Parathyroid adenoma (tissue), 2 donors: Measurements from ENCODE around the gene B2M.
A peak's percentile ranks its signal among the peaks of the same experiment; 100 is the strongest.

Source experiments
- H2AFZ ChIP-seq: fragments of 300-600 bp; sonication (generic); one replicate; pipeline ENCODE4 v1.7.0; 2017; ENCODE audit warnings: antibody characterized with exemption, mild to moderate bottlenecking
- H3K27ac ChIP-seq: fragments of 300-600 bp; sonication (generic); one replicate; pipeline ENCODE4 v1.7.0; 2017
- H3K27me3 ChIP-seq: fragments of 300-600 bp; sonication (generic); one replicate; pipeline ENCODE4 v1.7.0; 2017; ENCODE audit warnings: low read length; ENCODE audit not compliant: control insufficient read depth, insufficient read depth
- H3K36me3 ChIP-seq: fragments of 300-600 bp; sonication (generic); one replicate; pipeline ENCODE4 v1.7.0; 2017; ENCODE audit warnings: low read length; ENCODE audit not compliant: control insufficient read depth, insufficient read depth
- H3K4me1 ChIP-seq: fragments of 300-600 bp; sonication (generic); one replicate; pipeline ENCODE4 v1.7.0; 2017; ENCODE audit warnings: control low read depth
- H3K4me2 ChIP-seq: fragments of 300-600 bp; sonication (generic); one replicate; pipeline ENCODE4 v1.7.0; 2017; ENCODE audit warnings: low read length
- H3K4me3 ChIP-seq: fragments of 300-600 bp; sonication (generic); one replicate; pipeline ENCODE4 v1.7.0; 2017; ENCODE audit warnings: low read depth, low read length
- H3K79me2 ChIP-seq: fragments of 300-600 bp; sonication (generic); one replicate; pipeline ENCODE4 v1.7.0; 2017; ENCODE audit warnings: control low read depth
- H3K9ac ChIP-seq: fragments of 300-600 bp; sonication (generic); one replicate; pipeline ENCODE4 v1.7.0; 2017; ENCODE audit warnings: mild to moderate bottlenecking
- H3K9me3 ChIP-seq: fragments of 300-600 bp; sonication (generic); one replicate; pipeline ENCODE4 v1.7.0; 2017; ENCODE audit warnings: low read length; ENCODE audit not compliant: control insufficient read depth
- CTCF ChIP-seq: fragments of 300-600 bp; sonication (generic); IDR thresholded peaks from one replicate; pipeline ENCODE4 v1.7.0; 2017; ENCODE audit warnings: antibody characterized with exemption, mild to moderate bottlenecking
- donor health status: primary hyperparathyroidism.

The B2M gene

DNA sequence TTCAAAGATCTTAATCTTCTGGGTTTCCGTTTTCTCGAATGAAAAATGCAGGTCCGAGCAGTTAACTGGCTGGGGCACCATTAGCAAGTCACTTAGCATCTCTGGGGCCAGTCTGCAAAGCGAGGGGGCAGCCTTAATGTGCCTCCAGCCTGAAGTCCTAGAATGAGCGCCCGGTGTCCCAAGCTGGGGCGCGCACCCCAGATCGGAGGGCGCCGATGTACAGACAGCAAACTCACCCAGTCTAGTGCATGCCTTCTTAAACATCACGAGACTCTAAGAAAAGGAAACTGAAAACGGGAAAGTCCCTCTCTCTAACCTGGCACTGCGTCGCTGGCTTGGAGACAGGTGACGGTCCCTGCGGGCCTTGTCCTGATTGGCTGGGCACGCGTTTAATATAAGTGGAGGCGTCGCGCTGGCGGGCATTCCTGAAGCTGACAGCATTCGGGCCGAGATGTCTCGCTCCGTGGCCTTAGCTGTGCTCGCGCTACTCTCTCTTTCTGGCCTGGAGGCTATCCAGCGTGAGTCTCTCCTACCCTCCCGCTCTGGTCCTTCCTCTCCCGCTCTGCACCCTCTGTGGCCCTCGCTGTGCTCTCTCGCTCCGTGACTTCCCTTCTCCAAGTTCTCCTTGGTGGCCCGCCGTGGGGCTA lies at the start of gene B2M, which contains the start of gene PATL2:
TSS of gene B2M (plus strand) at position 422 of the 647 bp plus-strand sequence. CDS start at position 452, 30 bp downstream.
TSS of gene PATL2 (minus strand) at position 228 of the 647 bp plus-strand sequence. CDS start 34,833 bp downstream, outside the sequence.
- Histone ChIP-seq H3K4me2 (peak within 1 kb of the TSS; percentile 88), H3K4me3 (peak within 1 kb of the TSS; percentile 88), H3K36me3 (no peaks in the 10 kb centered on the region), H2AFZ (peak within 1 kb of the TSS; percentile 90), H3K27ac (peak within 1 kb of the TSS; percentile 93), H3K27me3 (no peaks in the 10 kb centered on the region), H3K9me3 (no peaks in the 10 kb centered on the region), H3K9ac (peak within 1 kb of the TSS; percentile 88), H3K79me2 (no peaks in the 10 kb centered on the region), H3K4me1 (no peaks in the 10 kb centered on the region)
- TF ChIP-seq CTCF: no peak

DNA sequence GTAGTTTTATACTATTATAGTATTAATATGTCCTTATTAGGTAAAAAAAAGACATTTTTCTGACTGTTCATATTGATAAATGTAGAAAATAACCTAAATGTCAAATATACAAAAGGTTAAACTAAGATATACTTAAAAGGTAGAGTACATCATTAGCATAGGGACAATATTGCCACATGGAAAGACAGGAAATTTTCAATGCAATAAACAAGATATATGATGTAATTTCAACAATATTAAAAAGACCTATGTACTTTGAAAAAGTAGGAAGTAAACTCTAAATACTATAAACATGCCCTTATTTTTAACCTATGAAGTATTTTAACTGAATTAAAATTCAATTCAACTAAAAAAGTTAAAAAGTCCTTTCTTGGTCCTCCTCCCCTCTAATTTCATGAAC lies 49.7 kb upstream of the B2M start:
- H3K79me2 ChIP-seq: no peaks in the 10 kb centered on the region
- H2AFZ ChIP-seq: no peak overlapping the region
- H3K9ac ChIP-seq: no peak overlapping the region
- no peak for TF ChIP-seq CTCF
- H3K27me3 ChIP-seq: no peaks in the 10 kb centered on the region
- H3K4me3 ChIP-seq: no peak overlapping the region
- no peaks in the 10 kb centered on the region for H3K36me3 ChIP-seq
- no peaks in the 10 kb centered on the region for H3K4me1 ChIP-seq
- no peaks in the 10 kb centered on the region for H3K9me3 ChIP-seq
- H3K4me2 ChIP-seq: no peak overlapping the region
- no peak overlapping the region for H3K27ac ChIP-seq

GRCh38 chr15:44662478-44663409 lies 48.6 kb upstream of the B2M start:
- no peaks in the 10 kb centered on the region for H3K36me3 ChIP-seq
- no peak for TF ChIP-seq CTCF
- peak overlapping the region; percentile 84 for H3K4me2 ChIP-seq
- peak overlapping the region; percentile 93 for H3K4me3 ChIP-seq
- no peaks in the 10 kb centered on the region for H3K79me2 ChIP-seq
- peak overlapping the region; percentile 95 for H3K27ac ChIP-seq
- peak overlapping the region; percentile 23 for H3K9ac ChIP-seq
- H3K9me3 ChIP-seq: no peaks in the 10 kb centered on the region
- no peaks in the 10 kb centered on the region for H3K27me3 ChIP-seq
- peak overlapping the region; percentile 75 for H2AFZ ChIP-seq
- H3K4me1 ChIP-seq: no peaks in the 10 kb centered on the region

DNA sequence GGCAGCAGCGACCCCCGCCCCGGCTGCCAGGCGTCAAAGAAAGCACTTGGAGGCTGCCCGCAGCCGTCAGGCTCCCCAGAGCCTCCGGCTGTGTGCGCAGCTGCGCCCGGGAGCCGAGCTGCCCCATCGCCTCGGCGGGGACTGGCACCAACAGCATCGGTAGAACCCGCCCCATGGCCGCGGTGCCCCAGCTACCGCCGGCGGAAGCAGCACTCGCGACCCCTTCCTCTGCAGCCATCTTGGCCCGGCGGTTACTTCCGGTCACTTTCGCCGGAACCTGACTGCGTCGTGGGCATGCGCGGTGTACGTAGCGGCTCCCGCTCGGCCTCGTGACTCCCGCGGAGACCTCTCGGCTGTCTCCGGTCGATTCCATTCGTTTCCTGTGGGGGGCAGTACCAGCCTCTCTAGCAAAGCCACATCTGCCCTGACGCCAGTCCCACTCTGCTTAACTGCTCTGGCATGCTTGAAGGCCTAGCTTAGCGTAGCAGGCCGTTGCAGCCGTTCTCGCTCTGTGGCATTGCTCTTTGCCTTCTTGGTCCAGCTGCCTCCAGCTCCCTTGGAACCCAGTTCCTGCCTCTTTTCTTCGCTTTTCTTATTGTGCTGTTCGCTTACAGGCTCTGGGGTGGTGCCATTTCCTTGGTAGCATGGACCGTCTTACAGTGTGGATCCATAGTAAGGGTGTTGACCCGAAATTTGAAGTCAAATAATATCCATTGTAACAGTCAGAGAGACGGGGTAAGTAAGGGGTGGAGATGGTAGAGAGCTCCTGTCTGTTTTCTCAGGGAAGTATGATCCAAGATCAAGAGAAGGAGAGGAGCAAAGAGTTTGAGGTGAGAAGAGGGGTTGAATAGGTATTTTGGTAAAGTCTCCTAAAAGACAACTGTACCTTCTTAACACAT lies 47.7 kb upstream of the B2M start, which contains the start of gene SPG11:
TSS of gene SPG11 (minus strand) at position 253 of the 899 bp plus-strand sequence. CDS start at position 238, 15 bp downstream.
- peak within 1 kb of the TSS; percentile 84 for H3K4me2 ChIP-seq
- H3K27me3 ChIP-seq: no peaks in the 10 kb centered on the region
- peak within 1 kb of the TSS; percentile 75 for H2AFZ ChIP-seq
- TF ChIP-seq CTCF: peak; percentile 85
- H3K9me3 ChIP-seq: no peaks in the 10 kb centered on the region
- no peaks in the 10 kb centered on the region for H3K36me3 ChIP-seq
- H3K27ac ChIP-seq: peak within 1 kb of the TSS; percentile 95
- peak within 1 kb of the TSS; percentile 23 for H3K9ac ChIP-seq
- H3K79me2 ChIP-seq: no peaks in the 10 kb centered on the region
- peak within 1 kb of the TSS; percentile 93 for H3K4me3 ChIP-seq
- no peaks in the 10 kb centered on the region for H3K4me1 ChIP-seq
